K562 (cell line): Measurements from ENCODE around the gene RAPGEF5. TPM values are rescaled to one million over a fixed set of nuclear protein-coding genes. Genes with fewer than 3 reads are reported as not detected.

Source experiments
- ATF1 ChIP-seq, 2 experiments: fragments of 450-650 bp in 1 of 2; IDR thresholded peaks; 2 replicates each; pipeline ENCODE4 v1.6.1; 2016; ENCODE audit warnings: missing compliant biosample characterization in 1 of 2, missing genetic modification characterization in 1 of 2
- DIDO1 ChIP-seq: fragments of 450-650 bp; IDR thresholded peaks from 2 replicates; pipeline ENCODE4 v1.6.1; 2016; ENCODE audit warnings: low read depth, missing biosample characterization, missing genetic modification characterization
- DPF2 ChIP-seq: fragments of 450-650 bp; IDR thresholded peaks from 2 replicates; pipeline ENCODE4 v1.6.1; 2016
- ELF2 ChIP-seq: fragments of 250-450 bp; sonication (Bioruptor Pico); IDR thresholded peaks from 2 replicates; pipeline ENCODE4 v1.5.0; 2021; ENCODE audit warnings: mild to moderate bottlenecking
- HCFC1 ChIP-seq: IDR thresholded peaks from 2 replicates; pipeline ENCODE4 v1.6.1; 2012; ENCODE audit warnings: low read depth, low read length, improper control_type of control experiment
- KLF1 ChIP-seq: fragments of 450-650 bp; IDR thresholded peaks from 2 replicates; pipeline ENCODE4 v1.6.1; 2016; ENCODE audit warnings: missing genetic modification characterization, missing compliant biosample characterization
- SPI1 ChIP-seq: IDR thresholded peaks from 2 replicates; pipeline ENCODE4 v1.6.1; 2011; ENCODE audit warnings: low read depth, low read length, control low read depth, borderline replicate concordance
- ZNF263 ChIP-seq: sonication (generic); formaldehyde crosslinking; IDR thresholded peaks from 2 replicates; pipeline ENCODE4 v1.8.0; 2022; ENCODE audit warnings: mild to moderate bottlenecking, missing genetic modification reagents, borderline replicate concordance
- ZNF311 ChIP-seq: fragments of 250-450 bp; sonication (Bioruptor Pico); IDR thresholded peaks from 2 replicates; pipeline ENCODE4 v1.4.0; 2020; ENCODE audit warnings: mild to moderate bottlenecking, moderate library complexity
- ZNF408 ChIP-seq: fragments of 250-450 bp; sonication (Bioruptor Pico); IDR thresholded peaks from 2 replicates; pipeline ENCODE4 v1.4.0; 2020; ENCODE audit warnings: low read depth, mild to moderate bottlenecking, moderate library complexity
- polyA plus RNA-seq, 8 experiments: library from polyadenylated mRNA; depleted of rRNA in 4 of 8; stranded (reverse) in 5 of 8; unstranded in 3 of 8; fragments of >200 nt; fragmentation: Nextera tagmentation in 2 of 8; fragmentation: Illumina TruSeq in 1 of 8; extraction: Ambion mirVana in 2 of 8; extraction: Trizol in 1 of 8; gene quantifications; 2 replicates each; pipeline versions ENCODE4 v1.2.1 to v1.2.3, GENCODE V29; 2011 to 2014; ENCODE audit warnings: inconsistent platforms in 1 of 8, missing spikeins in 1 of 8
- total RNA-seq, 7 experiments: library from RNA; depleted of rRNA in 6 of 7; stranded (reverse); fragments of >200 nt in 6 of 7; fragmentation: Illumina TruSeq in 2 of 7; extraction: Trizol in 2 of 7; gene quantifications; 2 replicates each; pipeline versions ENCODE4 v1.2.1 to v1.2.3, GENCODE V29; 2011 to 2021; ENCODE audit warnings: low replicate concordance in 1 of 7
- TF ChIP-seq, protein P1 (sequence below): fragments of 450-650 bp; IDR thresholded peaks from 2 replicates; pipeline ENCODE4 v1.6.1; 2016; ENCODE audit warnings: missing biosample characterization, missing genetic modification characterization
- TF ChIP-seq, protein P2 (sequence below): fragments of 450-650 bp; IDR thresholded peaks from 2 replicates; pipeline ENCODE4 v1.6.1; 2016; ENCODE audit warnings: mild to moderate bottlenecking, moderate library complexity

Gene RAPGEF5
- total and polyA plus RNA-seq, 9 of the 15 experiments (the other 6 are each of a cell fraction or from before 2014, with no cell fraction given): 0.39 to 2.0 (median 1.1) TPM

DNA sequence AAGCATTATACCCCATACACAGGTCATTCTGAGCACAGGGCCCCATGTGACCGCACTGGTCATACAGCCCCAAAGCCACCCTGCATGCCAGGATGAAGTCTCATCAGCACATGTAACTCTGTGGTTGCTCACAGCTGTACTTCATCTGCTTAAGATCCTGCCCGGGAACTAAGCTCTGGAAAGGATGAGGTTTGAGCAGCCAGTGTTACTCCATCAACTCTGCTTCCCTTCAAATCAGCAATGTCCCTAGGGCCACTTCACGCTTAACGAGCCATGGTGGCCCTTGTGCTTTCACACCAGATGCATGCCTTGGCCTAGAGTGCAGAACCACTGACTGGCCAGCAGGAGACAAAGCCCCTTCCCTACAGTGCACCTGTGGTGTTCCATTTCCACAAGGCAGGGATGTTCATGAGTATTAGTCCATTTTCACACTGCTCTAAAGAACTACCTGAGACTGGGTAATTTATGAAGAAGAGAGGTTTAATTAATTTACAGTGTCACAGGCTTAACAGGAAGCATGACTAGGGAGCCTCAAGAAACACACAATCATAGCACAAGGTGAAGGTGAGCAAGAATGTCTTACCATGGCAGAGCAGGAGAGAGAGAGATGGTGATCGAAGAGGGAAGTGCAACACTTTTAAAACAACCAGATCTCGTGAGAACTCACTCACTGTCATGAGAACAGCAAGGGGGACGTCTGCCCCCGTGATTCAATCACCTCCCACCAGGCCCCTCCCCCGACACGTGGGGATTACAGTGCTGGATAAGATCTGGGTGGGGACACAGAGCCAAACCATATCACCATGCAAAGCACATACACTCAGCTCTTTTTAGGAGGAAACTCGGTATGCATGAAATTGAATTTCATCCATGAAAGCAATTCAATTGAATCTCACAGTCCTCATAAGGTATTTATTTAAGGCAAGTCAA, 262.3 kb downstream of the RAPGEF5 start (continued):
- TF ChIP-seq ATF1 (CRISPR knock-in tag; IDR thresholded peaks at IDR 0.05) (no peak), ATF1 (tag; IDR thresholded peaks at IDR 0.05) (peak; percentile 29; the same call in 1 of the 2 replicates), ZNF263 (CRISPR knock-in tag) (peak; percentile 25; the same call in 1 of the 2 replicates), DPF2 (peak; percentile 49; the same call in 1 of the 2 replicates), ZNF311 (no peak), DIDO1 (0 out of 2 replicates have a peak, but pooled peaks have one; percentile 49), HCFC1 (no peak), ZNF408 (CRISPR knock-in tag) (no peak), ELF2 (CRISPR knock-in tag) (no peak), KLF1 (tag) (peak; percentile 65; the same call in 1 of the 2 replicates), SPI1 (peak; percentile 53; the same call in 1 of the 2 replicates)
- TF ChIP-seq, protein P1, sequence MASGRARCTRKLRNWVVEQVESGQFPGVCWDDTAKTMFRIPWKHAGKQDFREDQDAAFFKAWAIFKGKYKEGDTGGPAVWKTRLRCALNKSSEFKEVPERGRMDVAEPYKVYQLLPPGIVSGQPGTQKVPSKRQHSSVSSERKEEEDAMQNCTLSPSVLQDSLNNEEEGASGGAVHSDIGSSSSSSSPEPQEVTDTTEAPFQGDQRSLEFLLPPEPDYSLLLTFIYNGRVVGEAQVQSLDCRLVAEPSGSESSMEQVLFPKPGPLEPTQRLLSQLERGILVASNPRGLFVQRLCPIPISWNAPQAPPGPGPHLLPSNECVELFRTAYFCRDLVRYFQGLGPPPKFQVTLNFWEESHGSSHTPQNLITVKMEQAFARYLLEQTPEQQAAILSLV (tag): no peak
- TF ChIP-seq, protein P2, sequence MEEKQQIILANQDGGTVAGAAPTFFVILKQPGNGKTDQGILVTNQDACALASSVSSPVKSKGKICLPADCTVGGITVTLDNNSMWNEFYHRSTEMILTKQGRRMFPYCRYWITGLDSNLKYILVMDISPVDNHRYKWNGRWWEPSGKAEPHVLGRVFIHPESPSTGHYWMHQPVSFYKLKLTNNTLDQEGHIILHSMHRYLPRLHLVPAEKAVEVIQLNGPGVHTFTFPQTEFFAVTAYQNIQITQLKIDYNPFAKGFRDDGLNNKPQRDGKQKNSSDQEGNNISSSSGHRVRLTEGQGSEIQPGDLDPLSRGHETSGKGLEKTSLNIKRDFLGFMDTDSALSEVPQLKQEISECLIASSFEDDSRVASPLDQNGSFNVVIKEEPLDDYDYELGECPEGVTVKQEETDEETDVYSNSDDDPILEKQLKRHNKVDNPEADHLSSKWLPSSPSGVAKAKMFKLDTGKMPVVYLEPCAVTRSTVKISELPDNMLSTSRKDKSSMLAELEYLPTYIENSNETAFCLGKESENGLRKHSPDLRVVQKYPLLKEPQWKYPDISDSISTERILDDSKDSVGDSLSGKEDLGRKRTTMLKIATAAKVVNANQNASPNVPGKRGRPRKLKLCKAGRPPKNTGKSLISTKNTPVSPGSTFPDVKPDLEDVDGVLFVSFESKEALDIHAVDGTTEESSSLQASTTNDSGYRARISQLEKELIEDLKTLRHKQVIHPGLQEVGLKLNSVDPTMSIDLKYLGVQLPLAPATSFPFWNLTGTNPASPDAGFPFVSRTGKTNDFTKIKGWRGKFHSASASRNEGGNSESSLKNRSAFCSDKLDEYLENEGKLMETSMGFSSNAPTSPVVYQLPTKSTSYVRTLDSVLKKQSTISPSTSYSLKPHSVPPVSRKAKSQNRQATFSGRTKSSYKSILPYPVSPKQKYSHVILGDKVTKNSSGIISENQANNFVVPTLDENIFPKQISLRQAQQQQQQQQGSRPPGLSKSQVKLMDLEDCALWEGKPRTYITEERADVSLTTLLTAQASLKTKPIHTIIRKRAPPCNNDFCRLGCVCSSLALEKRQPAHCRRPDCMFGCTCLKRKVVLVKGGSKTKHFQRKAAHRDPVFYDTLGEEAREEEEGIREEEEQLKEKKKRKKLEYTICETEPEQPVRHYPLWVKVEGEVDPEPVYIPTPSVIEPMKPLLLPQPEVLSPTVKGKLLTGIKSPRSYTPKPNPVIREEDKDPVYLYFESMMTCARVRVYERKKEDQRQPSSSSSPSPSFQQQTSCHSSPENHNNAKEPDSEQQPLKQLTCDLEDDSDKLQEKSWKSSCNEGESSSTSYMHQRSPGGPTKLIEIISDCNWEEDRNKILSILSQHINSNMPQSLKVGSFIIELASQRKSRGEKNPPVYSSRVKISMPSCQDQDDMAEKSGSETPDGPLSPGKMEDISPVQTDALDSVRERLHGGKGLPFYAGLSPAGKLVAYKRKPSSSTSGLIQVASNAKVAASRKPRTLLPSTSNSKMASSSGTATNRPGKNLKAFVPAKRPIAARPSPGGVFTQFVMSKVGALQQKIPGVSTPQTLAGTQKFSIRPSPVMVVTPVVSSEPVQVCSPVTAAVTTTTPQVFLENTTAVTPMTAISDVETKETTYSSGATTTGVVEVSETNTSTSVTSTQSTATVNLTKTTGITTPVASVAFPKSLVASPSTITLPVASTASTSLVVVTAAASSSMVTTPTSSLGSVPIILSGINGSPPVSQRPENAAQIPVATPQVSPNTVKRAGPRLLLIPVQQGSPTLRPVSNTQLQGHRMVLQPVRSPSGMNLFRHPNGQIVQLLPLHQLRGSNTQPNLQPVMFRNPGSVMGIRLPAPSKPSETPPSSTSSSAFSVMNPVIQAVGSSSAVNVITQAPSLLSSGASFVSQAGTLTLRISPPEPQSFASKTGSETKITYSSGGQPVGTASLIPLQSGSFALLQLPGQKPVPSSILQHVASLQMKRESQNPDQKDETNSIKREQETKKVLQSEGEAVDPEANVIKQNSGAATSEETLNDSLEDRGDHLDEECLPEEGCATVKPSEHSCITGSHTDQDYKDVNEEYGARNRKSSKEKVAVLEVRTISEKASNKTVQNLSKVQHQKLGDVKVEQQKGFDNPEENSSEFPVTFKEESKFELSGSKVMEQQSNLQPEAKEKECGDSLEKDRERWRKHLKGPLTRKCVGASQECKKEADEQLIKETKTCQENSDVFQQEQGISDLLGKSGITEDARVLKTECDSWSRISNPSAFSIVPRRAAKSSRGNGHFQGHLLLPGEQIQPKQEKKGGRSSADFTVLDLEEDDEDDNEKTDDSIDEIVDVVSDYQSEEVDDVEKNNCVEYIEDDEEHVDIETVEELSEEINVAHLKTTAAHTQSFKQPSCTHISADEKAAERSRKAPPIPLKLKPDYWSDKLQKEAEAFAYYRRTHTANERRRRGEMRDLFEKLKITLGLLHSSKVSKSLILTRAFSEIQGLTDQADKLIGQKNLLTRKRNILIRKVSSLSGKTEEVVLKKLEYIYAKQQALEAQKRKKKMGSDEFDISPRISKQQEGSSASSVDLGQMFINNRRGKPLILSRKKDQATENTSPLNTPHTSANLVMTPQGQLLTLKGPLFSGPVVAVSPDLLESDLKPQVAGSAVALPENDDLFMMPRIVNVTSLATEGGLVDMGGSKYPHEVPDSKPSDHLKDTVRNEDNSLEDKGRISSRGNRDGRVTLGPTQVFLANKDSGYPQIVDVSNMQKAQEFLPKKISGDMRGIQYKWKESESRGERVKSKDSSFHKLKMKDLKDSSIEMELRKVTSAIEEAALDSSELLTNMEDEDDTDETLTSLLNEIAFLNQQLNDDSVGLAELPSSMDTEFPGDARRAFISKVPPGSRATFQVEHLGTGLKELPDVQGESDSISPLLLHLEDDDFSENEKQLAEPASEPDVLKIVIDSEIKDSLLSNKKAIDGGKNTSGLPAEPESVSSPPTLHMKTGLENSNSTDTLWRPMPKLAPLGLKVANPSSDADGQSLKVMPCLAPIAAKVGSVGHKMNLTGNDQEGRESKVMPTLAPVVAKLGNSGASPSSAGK: peak; percentile 83
